ENCODE measurements around the gene SH3RF1. TPM values are rescaled to one million over a fixed set of nuclear protein-coding genes. Genes with fewer than 3 reads are reported as not detected.

Gene SH3RF1
- total and polyA plus RNA-seq, 4 donors, result 1.8 to 7.9 (median 3.5) TPM

DNA sequence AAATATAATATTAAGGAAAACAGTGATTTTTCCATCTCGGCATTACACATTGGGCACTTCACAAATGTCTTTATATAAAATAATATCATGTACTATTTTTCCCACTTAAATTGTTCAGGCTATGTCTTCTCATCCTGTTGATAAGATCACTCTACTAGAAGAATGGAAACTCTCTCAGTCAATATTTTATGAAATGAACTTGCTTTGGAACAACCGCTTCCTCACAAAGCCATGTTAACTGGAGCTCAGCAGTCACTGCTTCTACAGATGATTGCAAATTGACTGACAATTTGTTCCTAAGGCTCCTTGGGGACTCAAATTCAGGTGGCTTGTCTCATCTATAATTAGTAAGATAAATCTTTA lies 133.2 kb downstream of the SH3RF1 start:
- no peak for DNase-seq (ENCODE audit: low spot score)
- WGBS, result 95% methylated on average over 2 of the region's 2 CpGs
- peaks cover 0 to 10% (median 3%) of the 10 kb centered on the region in 4 donors for H3K4me1 ChIP-seq (ENCODE audit: control insufficient read depth in 4 of 4, insufficient read depth in 4 of 4, low read length in 3 of 4)
- H3K27ac ChIP-seq (ENCODE audit: low read depth in 1 of 2, low read length in 2 of 2), result no peak overlapping the region
- no peaks in the 10 kb centered on the region for H3K27me3 ChIP-seq (ENCODE audit: control insufficient read depth in 4 of 4, insufficient read depth in 4 of 4, low read length in 3 of 4)
- TF ChIP-seq GABPA (IDR thresholded peaks at IDR 0.05 in 1 of 2, conservative IDR thresholded peaks at IDR 0.05 in 1 of 2) (no peak), RAD21 (IDR thresholded peaks at IDR 0.05) (no peak), JUND (IDR thresholded peaks at IDR 0.05) (no peak), SP1 (IDR thresholded peaks at IDR 0.05) (no peak), FOXA1 (IDR thresholded peaks at IDR 0.05) (no peak), ZBTB33 (IDR thresholded peaks at IDR 0.05) (no peak)
- H3K36me3 ChIP-seq (ENCODE audit: control insufficient read depth in 4 of 4, insufficient read depth in 3 of 4, low read depth in 1 of 4, low read length in 3 of 4), result peaks cover 1 to 12% (median 4%) of the 10 kb centered on the region in 4 donors
- H3K4me3 ChIP-seq (ENCODE audit: low read depth in 1 of 3, low read length in 3 of 3), result no peak overlapping the region
- H3K9me3 ChIP-seq (ENCODE audit: control insufficient read depth in 4 of 4, low read length in 3 of 4), result no peaks in the 10 kb centered on the region
- no peak overlapping the region for H3K9ac ChIP-seq (ENCODE audit: low read depth in 1 of 2, low read length in 2 of 2)

- Histone ChIP-seq H3K27me3 (ENCODE audit: control insufficient read depth in 4 of 4, insufficient read depth in 4 of 4, low read length in 3 of 4) (no peaks in the 10 kb centered on the region), H3K4me1 (ENCODE audit: control insufficient read depth in 4 of 4, insufficient read depth in 4 of 4, low read length in 3 of 4) (peaks cover 0 to 10% (median 3%) of the 10 kb centered on the region in 4 donors), H3K27ac (ENCODE audit: low read depth in 1 of 2, low read length in 2 of 2) (no peak overlapping the region), H3K36me3 (ENCODE audit: control insufficient read depth in 4 of 4, insufficient read depth in 3 of 4, low read depth in 1 of 4, low read length in 3 of 4) (peaks cover 1 to 17% (median 5%) of the 10 kb centered on the region in 4 donors), H3K4me3 (ENCODE audit: low read depth in 1 of 3, low read length in 3 of 3) (no peak overlapping the region), H3K9ac (ENCODE audit: low read depth in 1 of 2, low read length in 2 of 2) (no peak overlapping the region), H3K9me3 (ENCODE audit: control insufficient read depth in 4 of 4, low read length in 3 of 4) (no peaks in the 10 kb centered on the region)
- no peak for DNase-seq (ENCODE audit: low spot score)
- 63% methylated on average over 3 of the region's 3 CpGs for WGBS
- TF ChIP-seq JUND (IDR thresholded peaks at IDR 0.05) (no peak), YY1 (IDR thresholded peaks at IDR 0.05) (peak; percentile 42)
Measured at GRCh38 chr4:169136796-169137557, 133.8 kb downstream of the SH3RF1 start.

DNA sequence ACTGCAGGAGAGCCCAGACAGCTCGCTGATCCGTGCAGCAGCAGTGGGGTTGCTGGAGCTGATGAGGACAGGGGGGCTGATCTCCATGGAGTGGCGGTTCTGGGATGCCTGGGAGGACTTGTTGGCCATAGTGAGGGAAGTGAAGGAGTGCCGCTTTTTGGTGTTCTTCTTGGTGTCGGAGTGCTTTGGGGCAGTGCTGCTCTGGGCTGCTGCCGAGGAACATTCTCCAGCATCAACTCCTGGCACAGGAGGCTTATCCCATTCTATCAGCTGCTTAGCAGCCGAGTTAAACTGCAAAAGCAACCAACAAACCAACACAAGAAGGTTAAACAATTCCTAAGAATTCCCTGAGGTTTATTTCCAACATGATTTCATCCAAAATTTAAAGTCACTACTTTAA lies 134.4 kb downstream of the SH3RF1 start:
- H3K9me3 ChIP-seq (ENCODE audit: control insufficient read depth in 4 of 4, low read length in 3 of 4), result no peaks in the 10 kb centered on the region
- H3K9ac ChIP-seq (ENCODE audit: low read depth in 1 of 2, low read length in 2 of 2), result no peak overlapping the region
- peaks cover 0 to 10% (median 3%) of the 10 kb centered on the region in 4 donors for H3K4me1 ChIP-seq (ENCODE audit: control insufficient read depth in 4 of 4, insufficient read depth in 4 of 4, low read length in 3 of 4)
- no peak for DNase-seq (ENCODE audit: low spot score)
- no peak overlapping the region for H3K4me3 ChIP-seq (ENCODE audit: low read depth in 1 of 3, low read length in 3 of 3)
- H3K27me3 ChIP-seq (ENCODE audit: control insufficient read depth in 4 of 4, insufficient read depth in 4 of 4, low read length in 3 of 4), result no peaks in the 10 kb centered on the region
- WGBS, result 95% methylated on average over 7 of the region's 7 CpGs
- H3K36me3 ChIP-seq (ENCODE audit: control insufficient read depth in 4 of 4, insufficient read depth in 3 of 4, low read depth in 1 of 4, low read length in 3 of 4), result peaks cover 3 to 17% (median 5%) of the 10 kb centered on the region in 4 donors
- H3K27ac ChIP-seq (ENCODE audit: low read depth in 1 of 2, low read length in 2 of 2), result no peak overlapping the region
- TF ChIP-seq, protein P1, sequence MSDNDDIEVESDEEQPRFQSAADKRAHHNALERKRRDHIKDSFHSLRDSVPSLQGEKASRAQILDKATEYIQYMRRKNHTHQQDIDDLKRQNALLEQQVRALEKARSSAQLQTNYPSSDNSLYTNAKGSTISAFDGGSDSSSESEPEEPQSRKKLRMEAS (IDR thresholded peaks at IDR 0.05), result no peak
- no peak for TF ChIP-seq SP1 (IDR thresholded peaks at IDR 0.05)
- no peak for TF ChIP-seq GABPA (IDR thresholded peaks at IDR 0.05 in 1 of 2, conservative IDR thresholded peaks at IDR 0.05 in 1 of 2)
- TF ChIP-seq, protein P2, sequence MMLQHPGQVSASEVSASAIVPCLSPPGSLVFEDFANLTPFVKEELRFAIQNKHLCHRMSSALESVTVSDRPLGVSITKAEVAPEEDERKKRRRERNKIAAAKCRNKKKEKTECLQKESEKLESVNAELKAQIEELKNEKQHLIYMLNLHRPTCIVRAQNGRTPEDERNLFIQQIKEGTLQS (IDR thresholded peaks at IDR 0.05), result no peak
- TF ChIP-seq RXRA (IDR thresholded peaks at IDR 0.05), result no peak
- no peak for TF ChIP-seq EGR1 (IDR thresholded peaks at IDR 0.05; ENCODE audit: low read depth in 2 of 2)
- TF ChIP-seq HNF4A (conservative IDR thresholded peaks at IDR 0.05), result no peak
- no peak for TF ChIP-seq YY1 (IDR thresholded peaks at IDR 0.05)
- TF ChIP-seq FOXA2 (IDR thresholded peaks at IDR 0.05), result no peak
- no peak for TF ChIP-seq CTCF (IDR thresholded peaks at IDR 0.05; ENCODE audit: low read depth, low read length, missing input control)
- TF ChIP-seq HNF4G (IDR thresholded peaks at IDR 0.05), result no peak
- TF ChIP-seq TAF1 (conservative IDR thresholded peaks at IDR 0.05), result no peak
- TF ChIP-seq RAD21 (IDR thresholded peaks at IDR 0.05), result no peak
- no peak for TF ChIP-seq FOXA1 (IDR thresholded peaks at IDR 0.05)
- no peak for TF ChIP-seq ZBTB33 (IDR thresholded peaks at IDR 0.05)
- no peak for TF ChIP-seq JUND (IDR thresholded peaks at IDR 0.05)
- TF ChIP-seq, protein P3, sequence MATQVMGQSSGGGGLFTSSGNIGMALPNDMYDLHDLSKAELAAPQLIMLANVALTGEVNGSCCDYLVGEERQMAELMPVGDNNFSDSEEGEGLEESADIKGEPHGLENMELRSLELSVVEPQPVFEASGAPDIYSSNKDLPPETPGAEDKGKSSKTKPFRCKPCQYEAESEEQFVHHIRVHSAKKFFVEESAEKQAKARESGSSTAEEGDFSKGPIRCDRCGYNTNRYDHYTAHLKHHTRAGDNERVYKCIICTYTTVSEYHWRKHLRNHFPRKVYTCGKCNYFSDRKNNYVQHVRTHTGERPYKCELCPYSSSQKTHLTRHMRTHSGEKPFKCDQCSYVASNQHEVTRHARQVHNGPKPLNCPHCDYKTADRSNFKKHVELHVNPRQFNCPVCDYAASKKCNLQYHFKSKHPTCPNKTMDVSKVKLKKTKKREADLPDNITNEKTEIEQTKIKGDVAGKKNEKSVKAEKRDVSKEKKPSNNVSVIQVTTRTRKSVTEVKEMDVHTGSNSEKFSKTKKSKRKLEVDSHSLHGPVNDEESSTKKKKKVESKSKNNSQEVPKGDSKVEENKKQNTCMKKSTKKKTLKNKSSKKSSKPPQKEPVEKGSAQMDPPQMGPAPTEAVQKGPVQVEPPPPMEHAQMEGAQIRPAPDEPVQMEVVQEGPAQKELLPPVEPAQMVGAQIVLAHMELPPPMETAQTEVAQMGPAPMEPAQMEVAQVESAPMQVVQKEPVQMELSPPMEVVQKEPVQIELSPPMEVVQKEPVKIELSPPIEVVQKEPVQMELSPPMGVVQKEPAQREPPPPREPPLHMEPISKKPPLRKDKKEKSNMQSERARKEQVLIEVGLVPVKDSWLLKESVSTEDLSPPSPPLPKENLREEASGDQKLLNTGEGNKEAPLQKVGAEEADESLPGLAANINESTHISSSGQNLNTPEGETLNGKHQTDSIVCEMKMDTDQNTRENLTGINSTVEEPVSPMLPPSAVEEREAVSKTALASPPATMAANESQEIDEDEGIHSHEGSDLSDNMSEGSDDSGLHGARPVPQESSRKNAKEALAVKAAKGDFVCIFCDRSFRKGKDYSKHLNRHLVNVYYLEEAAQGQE (IDR thresholded peaks at IDR 0.05), result no peak

All from liver (tissue), 9 donors.